Measurements from ENCODE around the gene ZNF267.
"Not testable (repeated sequence)": the region's sequence is repeated elsewhere in the genome, so short reads cannot be mapped to it uniquely, and the experiment has no call there.

ZNF267 gene

DNA sequence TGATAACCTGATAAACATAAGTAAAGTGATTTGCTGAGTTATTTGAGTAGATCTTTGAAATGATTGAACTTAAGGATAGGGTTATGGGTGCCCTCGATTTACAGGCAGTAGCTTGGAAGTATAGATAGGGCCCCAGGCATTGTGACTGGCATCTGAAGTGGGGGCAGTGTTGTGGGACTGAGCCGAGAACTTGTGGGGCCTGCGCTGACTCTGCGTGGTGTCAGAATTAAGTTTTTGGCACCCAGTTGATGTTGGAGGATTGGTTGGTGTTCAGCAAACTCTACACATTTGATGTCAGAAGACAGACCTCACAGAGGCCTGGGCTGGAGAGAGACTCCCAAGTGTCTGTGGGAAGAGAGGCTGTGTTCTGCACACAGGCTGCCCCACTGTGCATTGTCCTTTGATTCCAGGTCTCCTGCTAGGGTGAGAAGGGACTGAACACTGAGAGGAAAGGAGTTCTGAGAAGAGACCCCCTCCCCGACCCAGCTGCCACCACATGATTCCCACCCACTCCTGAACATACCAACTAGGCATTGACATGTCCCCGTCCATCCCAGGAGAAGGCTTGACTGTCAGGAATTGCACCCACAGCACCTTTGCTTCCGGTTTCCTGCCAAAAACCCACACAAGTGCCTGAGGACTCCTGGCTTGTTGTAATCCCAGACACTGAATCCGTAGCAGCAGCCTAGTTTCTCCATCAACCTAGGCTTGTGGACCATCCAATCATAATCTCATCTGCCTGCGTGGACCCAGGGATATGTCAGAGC, 4.5 kb downstream of the ZNF267 start:
- no peak for DNase-seq (ENCODE audit: low read depth in 3 of 3)

DNA sequence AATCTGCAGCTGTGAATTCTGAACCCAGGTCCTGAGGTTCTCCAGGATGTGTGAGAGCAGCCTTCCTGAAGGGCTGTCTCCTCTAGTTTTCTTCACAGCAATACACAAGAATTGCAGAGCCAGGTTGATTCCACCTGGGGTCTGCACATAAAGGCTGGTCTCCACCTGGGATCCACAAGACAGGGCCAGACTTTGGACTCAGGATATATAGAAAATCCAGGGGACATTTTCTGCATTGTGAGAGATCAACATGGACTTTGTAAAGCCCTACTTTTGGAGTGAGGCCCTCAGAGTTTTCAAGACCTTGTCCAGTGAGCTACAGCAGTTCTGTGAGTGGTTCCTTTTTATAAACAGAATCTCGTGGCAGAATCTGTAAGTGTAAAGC, 6.3 kb downstream of the ZNF267 start:
- DNase-seq (ENCODE audit: low read depth in 3 of 3), result no peak

DNA sequence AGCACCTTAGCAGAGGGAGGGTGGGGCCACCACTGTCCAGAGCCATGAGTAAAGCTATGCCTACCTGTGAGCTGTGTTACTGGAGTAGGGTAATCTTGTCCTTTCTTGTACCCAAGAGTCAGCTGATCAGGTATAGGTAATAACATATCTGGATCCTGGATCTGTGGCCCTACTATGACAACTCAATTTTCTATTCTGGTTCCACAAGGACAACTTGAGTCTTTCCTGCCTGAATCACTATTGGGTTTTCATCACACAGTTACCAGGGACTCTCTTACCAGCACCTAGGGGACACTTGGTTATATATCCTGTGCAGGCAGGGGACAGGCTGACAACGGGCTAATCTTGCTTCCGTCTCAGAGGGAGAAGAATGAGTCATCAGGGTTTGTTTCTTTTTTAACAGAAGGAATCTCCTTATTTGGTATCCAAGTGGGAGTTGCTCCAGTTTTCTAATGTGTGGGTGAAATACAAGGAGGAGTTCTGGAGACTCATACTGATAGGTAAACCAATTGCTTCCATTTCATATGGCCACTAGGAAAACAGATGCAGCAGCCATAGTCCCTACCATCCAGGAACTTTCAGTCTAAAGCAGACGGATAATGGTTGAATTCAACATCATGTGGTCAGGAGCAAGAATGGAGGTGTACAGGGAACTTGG, 6.8 kb downstream of the ZNF267 start:
- no peak for DNase-seq (ENCODE audit: low read depth in 3 of 3)

DNA sequence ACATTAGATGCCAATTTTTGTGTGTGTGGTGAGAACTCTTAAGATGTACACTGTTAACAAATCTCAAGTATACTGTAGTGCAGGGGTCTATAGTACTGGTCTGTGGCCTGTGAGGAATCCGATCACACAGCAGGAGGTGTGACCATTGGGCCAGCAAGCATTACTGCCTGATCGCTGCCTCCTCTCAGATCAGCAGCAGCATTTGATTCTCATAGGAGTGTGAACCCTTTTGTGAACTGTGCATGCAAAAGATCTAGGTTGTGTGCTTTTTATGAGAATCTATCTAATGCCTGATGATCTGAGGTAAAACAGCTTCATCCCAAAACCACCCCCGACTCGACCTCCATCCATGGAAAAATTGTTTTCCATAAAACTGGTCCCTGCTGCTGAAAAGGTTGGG, 12.6 kb downstream of the ZNF267 start:
- no peak for DNase-seq (ENCODE audit: low read depth in 3 of 3)

DNA sequence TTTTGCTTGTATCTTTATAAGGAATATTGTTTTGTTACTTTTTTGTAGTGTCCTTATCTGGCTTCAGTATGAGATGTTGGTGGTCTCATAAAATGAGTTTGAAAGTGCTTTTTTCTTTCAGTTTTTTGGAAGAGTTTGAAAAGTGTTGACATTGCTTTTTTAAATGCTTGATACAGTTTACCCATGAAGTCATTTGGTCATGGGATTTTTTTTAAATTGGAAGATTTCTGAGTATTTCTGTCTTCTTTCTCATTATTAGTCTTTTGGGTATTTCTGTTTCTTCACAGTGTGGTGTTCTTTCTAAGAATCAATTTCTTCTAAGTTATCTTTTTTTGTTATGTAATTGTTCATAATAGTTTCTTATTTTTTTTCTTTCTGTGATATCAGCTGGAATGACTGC, 15.1 kb downstream of the ZNF267 start:
- no peak for DNase-seq (ENCODE audit: low read depth in 3 of 3)

DNA sequence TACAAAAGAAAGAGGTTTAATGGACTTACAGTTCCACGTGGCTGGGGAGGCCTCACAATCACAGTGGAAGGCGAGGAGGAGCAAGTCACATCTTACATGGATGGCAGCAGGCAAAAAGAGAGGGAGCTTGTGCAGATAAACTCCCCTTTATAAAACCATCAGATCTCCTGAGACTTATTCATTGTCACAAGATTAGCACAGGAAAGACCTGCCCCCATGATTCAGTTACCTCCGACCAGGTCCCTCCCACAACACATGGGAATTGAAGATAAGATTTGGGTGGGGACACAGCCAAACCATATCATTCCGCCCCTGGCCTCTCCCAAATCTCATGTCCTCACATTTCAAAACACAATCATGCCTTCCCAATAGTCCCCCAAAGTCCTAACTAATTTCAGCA, 18.5 kb downstream of the ZNF267 start:
- DNase-seq (ENCODE audit: low read depth in 3 of 3), result not testable (repeated sequence)

DNA sequence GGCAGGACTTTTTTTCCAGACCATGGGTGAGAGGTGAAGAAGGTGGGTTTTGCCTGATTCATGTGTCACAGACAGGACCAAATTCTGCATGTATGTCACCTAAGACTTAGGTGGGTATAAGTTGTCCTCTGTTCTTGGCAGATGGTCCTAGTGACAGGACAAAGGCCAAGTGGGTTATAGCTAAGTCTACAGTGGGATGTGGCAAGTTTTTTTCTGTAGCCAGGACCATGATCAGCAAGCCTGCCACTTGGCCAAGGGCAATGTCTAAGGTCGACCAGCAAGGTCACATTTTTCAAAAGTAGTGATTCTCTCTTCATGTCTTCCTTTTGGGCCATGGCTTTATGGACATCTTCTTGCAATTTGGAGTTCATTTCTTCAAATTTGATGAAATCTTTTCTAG, 20.2 kb downstream of the ZNF267 start:
- no peak for DNase-seq (ENCODE audit: low read depth in 3 of 3)

DNA sequence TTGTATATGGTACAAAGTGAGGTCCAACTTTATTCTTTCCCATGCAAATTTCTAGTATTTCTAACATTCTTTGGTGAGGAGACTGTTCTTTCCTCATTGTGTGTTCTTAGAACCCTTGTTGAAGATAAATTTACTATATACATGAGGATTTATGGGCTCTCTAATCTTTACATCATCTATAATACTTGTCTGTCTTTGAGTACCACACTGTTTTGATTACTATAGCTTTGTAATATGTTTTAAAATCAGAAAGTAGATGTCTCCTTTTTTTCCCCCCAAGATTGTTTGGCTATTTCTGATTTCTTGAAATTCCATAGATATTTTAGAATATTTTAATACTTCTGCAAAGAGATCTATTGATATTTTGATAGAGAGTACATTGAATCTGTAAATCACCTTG, 23.7 kb downstream of the ZNF267 start:
- no peak for DNase-seq (ENCODE audit: low read depth in 3 of 3)

DNA sequence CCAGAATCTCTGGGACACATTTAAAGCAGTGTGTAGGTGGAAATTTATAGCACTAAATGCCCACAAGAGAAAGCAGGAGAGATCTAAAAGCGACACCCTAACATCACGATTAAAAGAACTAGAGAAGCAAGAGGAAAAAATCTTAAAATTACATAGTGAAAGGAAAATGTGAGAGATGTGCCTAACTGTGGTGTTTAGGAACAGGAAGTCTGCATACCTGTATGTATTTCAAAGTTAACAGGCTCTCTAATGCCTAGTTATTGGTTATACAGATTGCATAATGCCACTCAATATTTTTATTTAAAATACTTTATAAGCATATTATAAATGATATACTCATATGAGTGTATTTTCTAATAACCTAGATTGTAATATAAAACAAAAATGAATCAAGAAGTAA, 25.9 kb downstream of the ZNF267 start:
- no peak for DNase-seq (ENCODE audit: low read depth in 3 of 3)

DNA sequence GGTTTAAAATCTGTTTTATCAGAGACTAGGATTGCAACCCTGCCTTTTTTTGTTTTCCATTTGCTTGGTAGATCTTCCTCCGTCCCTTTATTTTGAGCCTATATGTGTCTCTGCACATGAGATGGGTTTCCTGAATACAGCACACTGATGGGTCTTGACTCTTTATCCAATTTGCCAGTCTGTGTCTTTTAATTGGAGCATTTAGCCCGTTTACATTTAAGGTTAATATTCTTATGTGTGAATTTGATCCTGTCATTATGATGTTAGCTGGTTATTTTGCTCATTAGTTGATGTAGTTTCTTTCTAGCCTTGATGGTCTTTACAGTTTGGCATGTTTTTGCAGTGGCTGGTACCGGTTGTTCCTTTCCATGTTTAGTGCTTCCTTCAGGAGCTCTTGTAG, 31.0 kb downstream of the ZNF267 start:
- not testable (repeated sequence) for DNase-seq (ENCODE audit: low read depth in 3 of 3)

DNA sequence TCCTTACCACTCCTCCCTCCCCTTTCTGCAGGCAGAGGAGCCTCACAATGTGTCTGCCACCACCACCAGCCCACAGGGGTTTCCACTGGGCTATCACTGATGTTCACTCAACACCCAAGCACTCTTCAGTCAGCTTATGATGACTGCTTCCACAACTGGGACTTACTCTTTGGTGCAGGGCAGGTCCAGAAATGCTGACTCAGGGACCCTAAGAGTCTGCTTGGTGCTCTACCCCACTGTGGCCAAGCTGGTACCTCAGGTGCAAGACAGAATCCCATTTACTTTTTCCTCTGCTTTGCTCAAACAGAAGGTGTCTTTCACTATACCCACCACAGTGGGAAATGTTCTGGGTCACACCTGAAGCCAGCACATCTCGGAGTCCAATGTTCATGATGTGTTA, 40.1 kb downstream of the ZNF267 start:
- no peak for DNase-seq (ENCODE audit: low read depth in 3 of 3)

DNA sequence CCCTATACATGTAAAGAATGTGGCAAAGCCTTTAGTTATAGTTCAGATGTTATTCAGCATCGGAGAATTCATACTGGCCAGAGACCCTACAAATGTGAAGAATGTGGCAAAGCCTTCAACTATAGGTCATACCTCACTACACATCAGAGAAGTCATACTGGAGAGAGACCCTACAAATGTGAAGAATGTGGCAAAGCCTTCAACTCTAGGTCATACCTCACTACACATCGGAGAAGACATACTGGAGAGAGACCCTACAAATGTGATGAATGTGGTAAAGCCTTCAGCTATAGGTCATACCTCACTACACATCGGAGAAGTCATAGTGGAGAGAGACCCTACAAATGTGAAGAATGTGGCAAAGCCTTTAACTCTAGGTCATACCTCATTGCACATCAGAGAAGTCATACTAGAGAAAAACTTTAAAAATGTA, 42.5 kb downstream of the ZNF267 start:
- DNase-seq (ENCODE audit: low read depth in 3 of 3), result no peak

DNA sequence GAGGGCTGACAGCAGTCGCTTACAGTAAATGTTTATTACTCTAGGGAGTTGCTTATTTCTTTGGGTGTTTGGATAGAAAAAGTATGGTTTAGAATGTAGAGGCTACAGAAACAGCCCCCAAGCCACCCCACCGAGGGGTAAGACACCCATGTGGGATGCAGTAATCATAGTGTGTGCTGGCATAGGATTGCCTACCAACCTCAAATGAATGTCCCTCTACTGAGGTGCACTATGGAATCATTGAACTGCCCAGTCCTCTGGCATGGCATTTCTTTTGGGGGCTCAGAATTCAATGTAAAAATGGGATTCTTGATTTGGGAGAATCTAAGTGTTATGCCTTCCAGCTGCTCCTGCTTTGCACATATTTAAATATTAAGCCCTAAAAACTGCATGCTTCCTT, 46.8 kb downstream of the ZNF267 start:
- DNase-seq (ENCODE audit: low read depth in 3 of 3), result no peak

DNA sequence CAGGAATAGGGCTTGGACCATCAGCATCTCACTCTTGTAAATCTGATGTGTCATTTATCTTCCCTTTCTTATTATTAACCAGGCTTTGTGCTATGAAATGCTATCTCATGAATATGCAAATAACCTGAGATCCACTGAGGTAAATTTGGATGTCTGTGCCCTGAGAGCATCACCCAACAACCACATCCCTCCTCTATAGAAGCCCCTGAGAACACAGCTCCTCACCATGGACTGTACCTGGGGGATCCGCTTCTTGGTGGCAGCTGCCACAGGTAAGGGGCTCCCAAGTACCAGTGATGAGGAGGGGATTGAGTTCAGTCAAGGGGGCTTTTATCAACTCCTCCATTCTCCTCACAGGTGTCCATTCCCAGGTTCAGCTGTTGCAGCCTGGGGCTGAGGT, 78.2 kb downstream of the ZNF267 start:
- DNase-seq (ENCODE audit: low read depth in 3 of 3), result not testable (repeated sequence)

DNA sequence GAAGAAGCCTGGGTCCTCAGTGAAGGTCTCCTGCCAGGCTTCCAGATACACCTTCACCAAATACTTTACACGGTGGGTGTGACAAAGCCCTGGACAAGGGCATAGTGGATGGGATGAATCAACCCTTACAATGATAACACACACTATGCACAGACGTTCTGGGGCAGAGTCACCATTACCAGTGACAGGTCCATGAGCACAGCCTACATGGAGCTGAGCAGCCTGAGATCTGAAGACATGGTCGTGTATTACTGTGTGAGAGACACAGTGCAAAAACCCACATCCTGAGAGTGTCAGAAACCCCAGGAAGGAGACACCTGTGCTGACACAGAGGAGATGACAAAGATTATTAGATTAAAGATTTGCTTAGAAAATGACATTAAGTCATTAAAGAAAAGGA, 78.6 kb downstream of the ZNF267 start:
- DNase-seq (ENCODE audit: low read depth in 3 of 3), result not testable (repeated sequence)

DNA sequence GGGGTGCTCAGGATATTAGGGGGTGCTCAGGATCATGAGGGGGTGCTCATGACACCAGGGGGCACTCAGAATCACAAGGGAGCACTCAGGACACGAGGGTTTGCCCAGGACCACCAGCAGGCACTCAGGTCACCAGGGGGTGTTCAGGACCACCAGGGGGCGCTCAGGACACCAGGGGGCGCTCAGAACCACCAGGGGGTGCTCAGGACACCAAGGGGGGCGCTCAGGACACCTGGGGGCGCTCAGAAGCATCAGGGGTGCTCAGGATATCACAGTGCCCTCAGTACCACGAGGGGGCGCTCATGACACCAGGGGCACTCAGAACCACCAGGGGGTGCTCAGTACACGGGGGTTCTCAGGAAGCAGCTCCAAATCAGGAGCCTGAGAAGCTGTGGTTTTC, 82.6 kb downstream of the ZNF267 start:
- not testable (repeated sequence) for DNase-seq (ENCODE audit: low read depth in 3 of 3)

DNA sequence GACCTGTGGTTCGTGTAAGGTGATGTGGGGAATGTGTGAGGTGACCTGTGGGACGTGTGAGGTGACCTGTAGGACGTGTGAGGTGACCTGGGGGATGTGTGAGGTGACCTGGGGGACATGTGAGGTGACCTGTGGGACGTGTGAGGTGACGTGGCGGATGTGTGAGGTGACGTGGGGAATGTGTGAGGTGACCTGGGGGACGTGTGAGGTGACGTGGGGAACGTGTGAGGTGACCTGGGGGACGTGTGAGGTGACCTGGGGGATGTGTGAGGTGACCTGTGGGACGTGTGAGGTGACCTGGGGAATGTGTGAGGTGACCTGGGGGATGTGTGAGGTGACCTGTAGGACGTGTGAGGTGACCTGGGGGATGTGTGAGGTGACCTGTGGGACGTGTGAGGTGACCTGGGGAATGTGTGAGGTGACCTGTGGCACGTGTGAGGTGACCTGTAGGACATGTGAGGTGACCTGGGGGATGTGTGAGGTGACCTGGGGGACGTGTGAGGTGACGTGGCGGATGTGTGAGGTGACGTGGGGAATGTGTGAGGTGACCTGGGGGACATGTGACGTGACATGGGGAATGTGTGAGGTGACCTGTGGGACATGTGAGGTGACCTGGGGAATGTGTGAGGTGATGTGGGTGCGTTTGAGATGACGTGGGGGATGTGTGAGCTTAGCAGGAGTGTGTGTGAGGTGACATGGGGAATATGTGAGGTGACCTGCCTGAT, 86.7 kb downstream of the ZNF267 start:
- not testable (repeated sequence) for DNase-seq (ENCODE audit: low read depth in 3 of 3)
